HepG2 (cell line): ENCODE data around the gene CALU. TPM values are rescaled to one million over a fixed set of nuclear protein-coding genes. Genes with fewer than 3 reads are reported as not detected.

Experiments used
- ATAC-seq: fragments of 200-7000 bp; cut with Tn5 transposase; 3 replicates; pipeline ENCODE4 v1.9.1; 2020; ENCODE audit warnings: mild to moderate bottlenecking, moderate library complexity
- BruUV-seq: library from RNA; stranded (reverse); fragments of 400-500 nt; replicated peaks from 2 replicates; lab custom pipeline; 2021; lab: Mats Ljungman, UMichigan
- CTCF ChIA-PET: fragments of 300-600 bp; formaldehyde crosslinking; extraction: SDS; loops from one replicate; lab custom pipeline; 2021; ENCODE audit warnings: low total read pairs, inconsistent platforms, low intra/inter-chr PET ratio; lab: Yijun Ruan, JAX
- POLR2A ChIA-PET: fragments of 350-600 bp; sonication (Branson Sonifier 250); formaldehyde crosslinking; loops from one replicate; lab custom pipeline; 2020; ENCODE audit warnings: antibody characterized with exemption, inconsistent platforms; lab: Yijun Ruan, JAX
- DNase-seq: peaks from one replicate; pipeline ENCODE4 v3.0.0-alpha.2; 2015; ENCODE audit warnings: low spot score
- FAIRE-seq: peaks from 3 replicates; lab custom pipeline; 2011; peaks lifted over from hg19 to GRCh38; lab: Jason Lieb, UNC
- H2AFZ ChIP-seq: one replicate; pipeline ENCODE4 v1.6.1; 2011; ENCODE audit warnings: low read length, inconsistent platforms
- H3K27ac ChIP-seq: fragments of 300-600 bp; 3 replicates; pipeline ENCODE4 v1.8.0; 2011; ENCODE audit warnings: mixed run types, mild to moderate bottlenecking, mixed read lengths, low read length, inconsistent platforms; ENCODE audit not compliant: insufficient read depth; ENCODE audit errors: extremely low read length
- H3K27me3 ChIP-seq, 2 experiments: fragments of 200-600 bp in 1 of 2; 2 replicates in 1 of 2; 3 replicates in 1 of 2; pipeline versions ENCODE4 v1.6.0 to v1.8.0; 2011; ENCODE audit warnings: low read length in 2 of 2, mild to moderate bottlenecking in 2 of 2, moderate library complexity in 2 of 2, inconsistent platforms in 1 of 2; ENCODE audit not compliant: insufficient read depth in 2 of 2, control insufficient read depth in 1 of 2
- H3K36me3 ChIP-seq, 2 experiments: fragments of 200-600 bp in 1 of 2; replicated peaks in 1 of 2; 2 replicates in 1 of 2; 3 replicates in 1 of 2; pipeline versions ENCODE4 v1.5.1 to v1.8.0; 2011; ENCODE audit warnings: low read length in 2 of 2, inconsistent platforms in 1 of 2; ENCODE audit not compliant: insufficient read depth in 2 of 2, control insufficient read depth in 1 of 2
- H3K4me1 ChIP-seq: 2 replicates; pipeline ENCODE4 v1.5.1; 2012; ENCODE audit warnings: low read length, inconsistent platforms; ENCODE audit not compliant: insufficient read depth
- H3K4me2 ChIP-seq: 2 replicates; pipeline ENCODE4 v1.6.0; 2011; ENCODE audit warnings: low read depth, low read length, inconsistent platforms
- H3K4me3 ChIP-seq, 3 experiments: fragments of 200-600 bp in 1 of 3; sonication (generic), shearing (Covaris generic) in 1 of 3; replicated peaks in 1 of 3; 2 replicates each; pipeline ENCODE4 v1.5.1; 2011 to 2016; ENCODE audit warnings: low read length in 3 of 3, inconsistent platforms in 2 of 3, low read depth in 2 of 3, mild to moderate bottlenecking in 2 of 3, control low read depth in 1 of 3, mixed read lengths in 1 of 3; ENCODE audit not compliant: insufficient read depth in 1 of 3
- H3K79me2 ChIP-seq: one replicate; pipeline ENCODE4 v1.6.1; 2011; ENCODE audit warnings: low read length, inconsistent platforms; ENCODE audit not compliant: insufficient read depth
- H3K9ac ChIP-seq: 2 replicates; pipeline ENCODE4 v1.6.0; 2011; ENCODE audit warnings: mild to moderate bottlenecking, low read depth, low read length, inconsistent platforms; ENCODE audit not compliant: insufficient read depth
- H3K9me3 ChIP-seq: 2 replicates; pipeline ENCODE4 v1.5.1; 2012; ENCODE audit warnings: mild to moderate bottlenecking, low read length
- H4K20me1 ChIP-seq: 2 replicates; pipeline ENCODE4 v1.6.0; 2011; ENCODE audit warnings: inconsistent platforms, mild to moderate bottlenecking, low read length, moderate library complexity; ENCODE audit not compliant: insufficient read depth
- CHCHD3 ChIP-seq: sonication (generic); formaldehyde crosslinking; IDR thresholded peaks from 2 replicates; pipeline ENCODE4 v1.8.0; 2022; ENCODE audit warnings: mild to moderate bottlenecking, missing genetic modification reagents, moderate library complexity
- CREB1 ChIP-seq, 2 experiments: fragments of 450-650 bp in 1 of 2; IDR thresholded peaks; 2 replicates each; pipeline ENCODE4 v1.6.1; 2016 to 2017; ENCODE audit warnings: control low read depth in 1 of 2, mild to moderate bottlenecking in 1 of 2, missing compliant biosample characterization in 1 of 2, missing genetic modification characterization in 1 of 2
- DMAP1 ChIP-seq: IDR thresholded peaks from 2 replicates; pipeline ENCODE4 v1.6.1; 2016
- IKZF1 ChIP-seq: fragments of 450-650 bp; IDR thresholded peaks from 2 replicates; pipeline ENCODE4 v1.7.1; 2016
- KDM2A ChIP-seq: sonication (generic); formaldehyde crosslinking; IDR thresholded peaks from 2 replicates; pipeline ENCODE4 v1.4.0; 2020; ENCODE audit warnings: low read depth, missing genetic modification reagents, borderline replicate concordance
- MAFG ChIP-seq: sonication (generic); formaldehyde crosslinking; IDR thresholded peaks from 2 replicates; pipeline ENCODE4 v1.5.1; 2020; ENCODE audit warnings: mild to moderate bottlenecking, missing genetic modification reagents
- PAF1 ChIP-seq: IDR thresholded peaks from 2 replicates; pipeline ENCODE4 v1.6.1; 2016; ENCODE audit warnings: missing genetic modification reagents, missing compliant biosample characterization
- PAWR ChIP-seq: sonication (generic); formaldehyde crosslinking; IDR thresholded peaks from 2 replicates; pipeline ENCODE4 v1.4.0; 2020; ENCODE audit warnings: missing genetic modification reagents, mild to moderate bottlenecking, borderline replicate concordance
- SMC3 ChIP-seq: IDR thresholded peaks from 2 replicates; pipeline ENCODE4 v1.6.1; 2011; ENCODE audit warnings: low read length, improper control_type of control experiment
- SPEN ChIP-seq: sonication (generic); formaldehyde crosslinking; IDR thresholded peaks from 2 replicates; pipeline ENCODE4 v1.5.1; 2020; ENCODE audit warnings: low read depth, mild to moderate bottlenecking, missing genetic modification reagents
- THAP11 ChIP-seq: IDR thresholded peaks from 2 replicates; pipeline ENCODE4 v1.6.1; 2016; ENCODE audit warnings: missing biosample characterization, missing genetic modification reagents
- XBP1 ChIP-seq: sonication (generic); formaldehyde crosslinking; IDR thresholded peaks from 2 replicates; pipeline ENCODE4 v1.5.0; 2020; ENCODE audit warnings: missing genetic modification reagents
- ZBTB8A ChIP-seq: sonication (generic); formaldehyde crosslinking; IDR thresholded peaks from 2 replicates; pipeline ENCODE4 v1.4.0; 2020; ENCODE audit warnings: mild to moderate bottlenecking, low read depth, missing genetic modification reagents, borderline replicate concordance
- ZNF121 ChIP-seq: sonication (generic); formaldehyde crosslinking; IDR thresholded peaks from 2 replicates; pipeline ENCODE4 v1.5.0; 2020; ENCODE audit warnings: mild to moderate bottlenecking, missing genetic modification reagents
- ZNF460 ChIP-seq: sonication (generic); formaldehyde crosslinking; IDR thresholded peaks from 2 replicates; pipeline ENCODE4 v1.5.1; 2020; ENCODE audit warnings: missing genetic modification reagents, mild to moderate bottlenecking, borderline replicate concordance
- ZNF660 ChIP-seq: sonication (generic); formaldehyde crosslinking; IDR thresholded peaks from 2 replicates; pipeline ENCODE4 v1.5.1; 2020; ENCODE audit warnings: mild to moderate bottlenecking, low read depth, missing genetic modification reagents, borderline replicate concordance
- ZSCAN25 ChIP-seq: sonication (generic); formaldehyde crosslinking; IDR thresholded peaks from 2 replicates; pipeline ENCODE4 v1.8.0; 2022; ENCODE audit warnings: mild to moderate bottlenecking, missing genetic modification reagents
- ZSCAN31 ChIP-seq: sonication (generic); formaldehyde crosslinking; IDR thresholded peaks from 2 replicates; pipeline ENCODE4 v1.5.0; 2020; ENCODE audit warnings: low read depth, mild to moderate bottlenecking, missing genetic modification reagents
- WGBS: methylation state at CpG from one replicate; pipeline ENCODE4 v1.1.6; 2017; ENCODE audit warnings: low lambda C conversion rate; 5-methylcytosine and 5-hydroxymethylcytosine counted together
- in situ Hi-C: cut with HindIII; loops from 2 replicates; pipeline ENCODE4 v1.10.0; 2017; ENCODE audit warnings: low pct_unique_long_range_greater_than_20kb; ENCODE audit not compliant: extremely low pct_ligation_motif_present
- intact Hi-C: fragments of 100-400 bp; cut with micrococcal nuclease; formaldehyde crosslinking; loops from one replicate; pipeline ENCODE4 v1.10.0; 2022; ENCODE audit not compliant: unreplicated experiment
- polyA plus RNA-seq, 8 experiments: library from polyadenylated mRNA; depleted of rRNA in 3 of 8; stranded (reverse) in 7 of 8; unstranded in 1 of 8; fragments of >200 nt; fragmentation: Illumina TruSeq in 4 of 8; extraction: Trizol in 4 of 8; gene quantifications; 2 replicates each; pipeline versions ENCODE4 v1.2.1 to v1.2.3, GENCODE V29; 2011 to 2016; ENCODE audit warnings: low read depth in 4 of 8, missing spikeins in 1 of 8, mixed read lengths in 1 of 8; ENCODE audit not compliant: insufficient read depth in 1 of 8
- total RNA-seq, 5 experiments: library from RNA; depleted of rRNA; stranded (reverse); fragments of >200 nt; fragmentation: Illumina TruSeq; extraction: Trizol; gene quantifications; 2 replicates each; pipeline ENCODE4 v1.2.3, GENCODE V29; 2016; ENCODE audit warnings: low read depth in 1 of 5
- TF ChIP-seq, protein P1 (sequence below): sonication (generic); formaldehyde crosslinking; IDR thresholded peaks from 2 replicates; pipeline ENCODE4 v1.9.0; 2022; ENCODE audit warnings: low read depth, missing genetic modification reagents
- TF ChIP-seq, protein P2 (sequence below): sonication (generic); formaldehyde crosslinking; IDR thresholded peaks from 2 replicates; pipeline ENCODE4 v1.4.0; 2020; ENCODE audit warnings: missing genetic modification reagents
- TF ChIP-seq, protein P3 (sequence below): sonication (generic); formaldehyde crosslinking; IDR thresholded peaks from 2 replicates; pipeline ENCODE4 v1.9.0; 2021; ENCODE audit warnings: missing genetic modification reagents, borderline replicate concordance
- TF ChIP-seq, protein P4 (sequence below): sonication (generic); formaldehyde crosslinking; IDR thresholded peaks from 2 replicates; pipeline ENCODE4 v1.5.0; 2020; ENCODE audit warnings: mild to moderate bottlenecking, missing genetic modification reagents

CALU gene
- total and polyA plus RNA-seq, 2 of the 13 experiments (the other 11 are each of a cell fraction or from before 2014, with no cell fraction given), result 198 to 252 TPM

DNA sequence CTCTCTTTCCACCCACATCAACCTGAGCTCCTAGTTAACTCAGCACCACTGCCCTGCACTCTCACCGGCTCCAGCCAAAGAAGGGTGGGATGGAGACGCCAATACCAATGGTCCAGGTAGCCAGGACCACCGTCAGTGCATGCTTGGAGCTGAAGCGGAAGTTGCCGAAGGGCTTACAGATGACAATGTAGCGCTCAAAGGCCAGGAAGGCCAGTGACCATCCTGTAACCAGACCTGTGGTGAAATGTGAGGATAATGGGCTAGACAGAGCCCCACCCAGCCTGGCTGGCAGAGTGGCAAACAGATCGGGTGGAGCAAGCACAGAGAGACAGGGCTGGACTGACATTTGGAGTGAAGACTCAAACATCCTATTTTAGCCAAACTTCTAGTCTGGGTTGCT, 35.8 kb downstream of the CALU start:
- no TSS peak for BruUV-seq
- FAIRE-seq, result no peak
- Histone ChIP-seq H3K4me2 (no peak overlapping the region), H3K4me3 (no peak overlapping the region), H3K27ac (no peak overlapping the region), H3K36me3 (peaks cover 2 to 10% of the 10 kb centered on the region in 2 experiments; a peak in 4 of 5 replicates), H3K9me3 (no peaks in the 10 kb centered on the region), H3K4me1 (peaks cover 35% of the 10 kb centered on the region), H3K27me3 (no peaks in the 10 kb centered on the region), H2AFZ (no peak overlapping the region), H3K79me2 (no peaks in the 10 kb centered on the region), H3K9ac (no peak overlapping the region), H4K20me1 (no peaks in the 10 kb centered on the region)
- CTCF ChIA-PET, result no interaction called here
- ATAC-seq, result peak; percentile 38
- POLR2A ChIA-PET, result interaction anchor here (0.5 to 0.9 kb wide), 2 partner anchors 36 to 168 kb away, joined by 3 to 4 read pairs; partner anchors contain the start of gene CALU
- in situ Hi-C loops, result no loop called here
- intact Hi-C loops, result no loop called here
- WGBS, result 91% methylated on average over 7 of the region's 7 CpGs
- no peak for DNase-seq
- TF ChIP-seq CREB1 (IDR thresholded peaks at IDR 0.05), result no peak
- TF ChIP-seq CREB1 (CRISPR knock-in tag; IDR thresholded peaks at IDR 0.05), result no peak
- no peak for TF ChIP-seq XBP1
- no peak for TF ChIP-seq THAP11
- no peak for TF ChIP-seq ZSCAN31 (CRISPR knock-in tag)
- TF ChIP-seq ZBTB8A (CRISPR knock-in tag), result no peak
- no peak for TF ChIP-seq ZNF121
- no peak for TF ChIP-seq ZSCAN25
- TF ChIP-seq PAF1 (CRISPR knock-in tag), result peak; percentile 84; the same call in 1 of the 2 replicates
- no peak for TF ChIP-seq PAWR
- no peak for TF ChIP-seq SPEN
- TF ChIP-seq DMAP1 (CRISPR knock-in tag), result no peak
- TF ChIP-seq, protein P1, sequence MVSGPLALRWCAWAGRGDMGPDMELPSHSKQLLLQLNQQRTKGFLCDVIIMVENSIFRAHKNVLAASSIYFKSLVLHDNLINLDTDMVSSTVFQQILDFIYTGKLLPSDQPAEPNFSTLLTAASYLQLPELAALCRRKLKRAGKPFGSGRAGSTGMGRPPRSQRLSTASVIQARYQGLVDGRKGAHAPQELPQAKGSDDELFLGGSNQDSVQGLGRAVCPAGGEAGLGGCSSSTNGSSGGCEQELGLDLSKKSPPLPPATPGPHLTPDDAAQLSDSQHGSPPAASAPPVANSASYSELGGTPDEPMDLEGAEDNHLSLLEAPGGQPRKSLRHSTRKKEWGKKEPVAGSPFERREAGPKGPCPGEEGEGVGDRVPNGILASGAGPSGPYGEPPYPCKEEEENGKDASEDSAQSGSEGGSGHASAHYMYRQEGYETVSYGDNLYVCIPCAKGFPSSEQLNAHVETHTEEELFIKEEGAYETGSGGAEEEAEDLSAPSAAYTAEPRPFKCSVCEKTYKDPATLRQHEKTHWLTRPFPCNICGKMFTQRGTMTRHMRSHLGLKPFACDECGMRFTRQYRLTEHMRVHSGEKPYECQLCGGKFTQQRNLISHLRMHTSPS (CRISPR knock-in tag), result no peak
- TF ChIP-seq, protein P2, sequence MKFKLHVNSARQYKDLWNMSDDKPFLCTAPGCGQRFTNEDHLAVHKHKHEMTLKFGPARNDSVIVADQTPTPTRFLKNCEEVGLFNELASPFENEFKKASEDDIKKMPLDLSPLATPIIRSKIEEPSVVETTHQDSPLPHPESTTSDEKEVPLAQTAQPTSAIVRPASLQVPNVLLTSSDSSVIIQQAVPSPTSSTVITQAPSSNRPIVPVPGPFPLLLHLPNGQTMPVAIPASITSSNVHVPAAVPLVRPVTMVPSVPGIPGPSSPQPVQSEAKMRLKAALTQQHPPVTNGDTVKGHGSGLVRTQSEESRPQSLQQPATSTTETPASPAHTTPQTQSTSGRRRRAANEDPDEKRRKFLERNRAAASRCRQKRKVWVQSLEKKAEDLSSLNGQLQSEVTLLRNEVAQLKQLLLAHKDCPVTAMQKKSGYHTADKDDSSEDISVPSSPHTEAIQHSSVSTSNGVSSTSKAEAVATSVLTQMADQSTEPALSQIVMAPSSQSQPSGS, result no peak
- no peak for TF ChIP-seq ZNF460 (CRISPR knock-in tag)
- no peak for TF ChIP-seq ZNF660 (CRISPR knock-in tag)
- no peak for TF ChIP-seq CHCHD3 (CRISPR knock-in tag)
- no peak for TF ChIP-seq SMC3
- TF ChIP-seq KDM2A (CRISPR knock-in tag), result 0 out of 2 replicates have a peak, but pooled peaks have one; percentile 16
- no peak for TF ChIP-seq MAFG (CRISPR knock-in tag)
- TF ChIP-seq, protein P3, sequence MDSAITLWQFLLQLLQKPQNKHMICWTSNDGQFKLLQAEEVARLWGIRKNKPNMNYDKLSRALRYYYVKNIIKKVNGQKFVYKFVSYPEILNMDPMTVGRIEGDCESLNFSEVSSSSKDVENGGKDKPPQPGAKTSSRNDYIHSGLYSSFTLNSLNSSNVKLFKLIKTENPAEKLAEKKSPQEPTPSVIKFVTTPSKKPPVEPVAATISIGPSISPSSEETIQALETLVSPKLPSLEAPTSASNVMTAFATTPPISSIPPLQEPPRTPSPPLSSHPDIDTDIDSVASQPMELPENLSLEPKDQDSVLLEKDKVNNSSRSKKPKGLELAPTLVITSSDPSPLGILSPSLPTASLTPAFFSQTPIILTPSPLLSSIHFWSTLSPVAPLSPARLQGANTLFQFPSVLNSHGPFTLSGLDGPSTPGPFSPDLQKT (CRISPR knock-in tag), result no peak
- TF ChIP-seq, protein P4, sequence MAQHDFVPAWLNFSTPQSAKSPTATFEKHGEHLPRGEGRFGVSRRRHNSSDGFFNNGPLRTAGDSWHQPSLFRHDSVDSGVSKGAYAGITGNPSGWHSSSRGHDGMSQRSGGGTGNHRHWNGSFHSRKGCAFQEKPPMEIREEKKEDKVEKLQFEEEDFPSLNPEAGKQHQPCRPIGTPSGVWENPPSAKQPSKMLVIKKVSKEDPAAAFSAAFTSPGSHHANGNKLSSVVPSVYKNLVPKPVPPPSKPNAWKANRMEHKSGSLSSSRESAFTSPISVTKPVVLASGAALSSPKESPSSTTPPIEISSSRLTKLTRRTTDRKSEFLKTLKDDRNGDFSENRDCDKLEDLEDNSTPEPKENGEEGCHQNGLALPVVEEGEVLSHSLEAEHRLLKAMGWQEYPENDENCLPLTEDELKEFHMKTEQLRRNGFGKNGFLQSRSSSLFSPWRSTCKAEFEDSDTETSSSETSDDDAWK (CRISPR knock-in tag), result no peak
- TF ChIP-seq IKZF1, result no peak
